Breast epithelium (tissue), 3 donors: ENCODE results near the gene HNRNPA0.

Experiments used
- POLR2A ChIP-seq: fragments of 450-650 bp; IDR thresholded peaks from one replicate; pipeline ENCODE4 v1.6.1; 2016; ENCODE audit warnings: antibody characterized with exemption, mild to moderate bottlenecking, moderate library complexity
- POLR2AphosphoS5 ChIP-seq, 3 donors: sonication (generic); formaldehyde crosslinking; IDR thresholded peaks; one replicate each; pipeline ENCODE4 v1.6.1; 2017; ENCODE audit warnings: antibody characterized with exemption in 3 of 3
- TF ChIP-seq, protein P1 (sequence below), 3 donors: fragments of 450-650 bp; IDR thresholded peaks; one replicate each; pipeline ENCODE4 v1.5.1; 2016 to 2017; ENCODE audit warnings: antibody characterized with exemption in 3 of 3, mild to moderate bottlenecking in 3 of 3, moderate library complexity in 3 of 3

DNA sequence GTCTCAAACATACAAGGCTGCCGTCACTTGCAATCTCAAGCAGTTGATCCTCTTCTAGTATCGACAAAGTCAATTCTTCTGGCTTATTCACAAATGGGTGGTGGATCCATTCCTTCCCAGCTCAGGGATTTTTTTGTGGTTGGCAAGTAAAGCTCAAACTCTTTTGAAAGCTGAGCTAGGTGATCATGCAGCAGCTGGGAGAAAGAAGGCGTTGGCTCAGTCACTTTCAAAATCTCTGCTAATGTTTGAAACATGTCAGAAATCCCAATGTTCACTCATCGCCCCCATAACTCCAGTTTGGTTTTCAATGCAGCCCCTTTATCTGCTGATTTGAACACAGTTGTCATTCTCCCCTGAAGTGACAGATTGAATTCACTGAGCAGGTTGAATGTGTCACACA is 4.0 kb upstream of the HNRNPA0 start:
- TF ChIP-seq POLR2AphosphoS5 (IDR thresholded peaks at IDR 0.05) (no peak), POLR2A (no peak)
- TF ChIP-seq, protein P1, sequence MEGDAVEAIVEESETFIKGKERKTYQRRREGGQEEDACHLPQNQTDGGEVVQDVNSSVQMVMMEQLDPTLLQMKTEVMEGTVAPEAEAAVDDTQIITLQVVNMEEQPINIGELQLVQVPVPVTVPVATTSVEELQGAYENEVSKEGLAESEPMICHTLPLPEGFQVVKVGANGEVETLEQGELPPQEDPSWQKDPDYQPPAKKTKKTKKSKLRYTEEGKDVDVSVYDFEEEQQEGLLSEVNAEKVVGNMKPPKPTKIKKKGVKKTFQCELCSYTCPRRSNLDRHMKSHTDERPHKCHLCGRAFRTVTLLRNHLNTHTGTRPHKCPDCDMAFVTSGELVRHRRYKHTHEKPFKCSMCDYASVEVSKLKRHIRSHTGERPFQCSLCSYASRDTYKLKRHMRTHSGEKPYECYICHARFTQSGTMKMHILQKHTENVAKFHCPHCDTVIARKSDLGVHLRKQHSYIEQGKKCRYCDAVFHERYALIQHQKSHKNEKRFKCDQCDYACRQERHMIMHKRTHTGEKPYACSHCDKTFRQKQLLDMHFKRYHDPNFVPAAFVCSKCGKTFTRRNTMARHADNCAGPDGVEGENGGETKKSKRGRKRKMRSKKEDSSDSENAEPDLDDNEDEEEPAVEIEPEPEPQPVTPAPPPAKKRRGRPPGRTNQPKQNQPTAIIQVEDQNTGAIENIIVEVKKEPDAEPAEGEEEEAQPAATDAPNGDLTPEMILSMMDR (IDR thresholded peaks at IDR 0.05): no peak
